GM18868 (cell line): ENCODE measurements around the gene AATF.

Experiments
- ATAC-seq: cut with Tn5 transposase; IDR thresholded peaks from one replicate; pipeline ENCODE4 v1.9.1; 2021; ENCODE audit warnings: mild to moderate bottlenecking, moderate library complexity; ENCODE audit not compliant: unreplicated experiment

Gene AATF

GRCh38 chr17:36948717-36949460, at the start of gene AATF:
Gene AATF (plus strand): TSS chr17:36948954. CDS start chr17:36949126, 172 bp downstream.
- ATAC-seq = peak; percentile 94

GRCh38 chr17:36899250-36900159, 49.2 kb upstream of the AATF start:
- ATAC-seq = no peak

GRCh38 chr17:36900160-36900512, 48.6 kb upstream of the AATF start:
- no peak for ATAC-seq

GRCh38 chr17:36901506-36901905, 47.2 kb upstream of the AATF start:
- ATAC-seq = no peak

GRCh38 chr17:36907407-36907806, 41.3 kb upstream of the AATF start:
- ATAC-seq = no peak

GRCh38 chr17:36910513-36910912, 38.2 kb upstream of the AATF start:
- ATAC-seq = no peak

- no peak for ATAC-seq
Measured at GRCh38 chr17:36911001-36911400, 37.8 kb upstream of the AATF start.

GRCh38 chr17:36913132-36913531, 35.6 kb upstream of the AATF start:
- no peak for ATAC-seq

GRCh38 chr17:36918211-36918691, 30.5 kb upstream of the AATF start:
- ATAC-seq = no peak

GRCh38 chr17:36919407-36919968, 29.3 kb upstream of the AATF start:
- ATAC-seq = no peak

- no peak for ATAC-seq
Measured at GRCh38 chr17:36920032-36921005, 28.4 kb upstream of the AATF start.

GRCh38 chr17:36921095-36921851, 27.5 kb upstream of the AATF start:
- no peak for ATAC-seq

GRCh38 chr17:36922175-36922574, 26.6 kb upstream of the AATF start:
- no peak for ATAC-seq

GRCh38 chr17:36923814-36924221, 24.9 kb upstream of the AATF start:
- no peak for ATAC-seq

GRCh38 chr17:36926226-36926625, 22.5 kb upstream of the AATF start:
- ATAC-seq = no peak

GRCh38 chr17:36926701-36927100, 22.1 kb upstream of the AATF start:
- ATAC-seq = no peak

- ATAC-seq = no peak
Measured at GRCh38 chr17:36928471-36929345, 20.0 kb upstream of the AATF start.

- no peak for ATAC-seq
Measured at GRCh38 chr17:36929851-36930582, 18.7 kb upstream of the AATF start.
